Amygdala (tissue), 56 donors: ENCODE measurements around the gene PSMC6.

Source experiments
- DNase-seq, 56 donors: peaks; one replicate each; lab custom pipeline; 2025; lab: John Stamatoyannopoulos, UW

PSMC6 gene

GRCh38 chr14:52776816-52777215 lies 69.8 kb downstream of the PSMC6 start:
- no peak for DNase-seq
